Measurements from ENCODE around the gene CTIF.

DNA sequence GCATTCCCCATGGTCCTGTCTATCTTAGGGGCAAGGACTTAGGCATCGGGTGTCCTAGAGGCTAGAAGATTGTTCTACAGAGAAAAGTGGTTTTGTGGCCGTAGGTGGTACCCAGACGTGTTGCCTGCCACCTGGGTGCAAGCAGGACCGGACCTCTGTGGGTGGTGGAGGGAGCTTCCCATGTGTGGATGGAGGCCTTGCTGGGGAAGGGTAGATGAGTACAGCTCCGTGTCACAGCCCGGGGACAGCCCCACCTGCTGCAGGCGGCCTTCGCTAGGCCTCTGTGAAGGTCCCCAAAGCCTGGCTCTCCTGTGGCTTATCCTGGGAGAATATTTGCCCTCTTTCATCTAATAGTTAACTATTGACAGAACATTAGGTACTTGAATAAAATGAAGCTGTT is 25.3 kb downstream of the CTIF start:
- TF ChIP-seq, protein P1, sequence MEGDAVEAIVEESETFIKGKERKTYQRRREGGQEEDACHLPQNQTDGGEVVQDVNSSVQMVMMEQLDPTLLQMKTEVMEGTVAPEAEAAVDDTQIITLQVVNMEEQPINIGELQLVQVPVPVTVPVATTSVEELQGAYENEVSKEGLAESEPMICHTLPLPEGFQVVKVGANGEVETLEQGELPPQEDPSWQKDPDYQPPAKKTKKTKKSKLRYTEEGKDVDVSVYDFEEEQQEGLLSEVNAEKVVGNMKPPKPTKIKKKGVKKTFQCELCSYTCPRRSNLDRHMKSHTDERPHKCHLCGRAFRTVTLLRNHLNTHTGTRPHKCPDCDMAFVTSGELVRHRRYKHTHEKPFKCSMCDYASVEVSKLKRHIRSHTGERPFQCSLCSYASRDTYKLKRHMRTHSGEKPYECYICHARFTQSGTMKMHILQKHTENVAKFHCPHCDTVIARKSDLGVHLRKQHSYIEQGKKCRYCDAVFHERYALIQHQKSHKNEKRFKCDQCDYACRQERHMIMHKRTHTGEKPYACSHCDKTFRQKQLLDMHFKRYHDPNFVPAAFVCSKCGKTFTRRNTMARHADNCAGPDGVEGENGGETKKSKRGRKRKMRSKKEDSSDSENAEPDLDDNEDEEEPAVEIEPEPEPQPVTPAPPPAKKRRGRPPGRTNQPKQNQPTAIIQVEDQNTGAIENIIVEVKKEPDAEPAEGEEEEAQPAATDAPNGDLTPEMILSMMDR (IDR thresholded peaks at IDR 0.05) = no peak
- TF ChIP-seq ZFX (IDR thresholded peaks at IDR 0.05; ENCODE audit: borderline replicate concordance) = no peak

All from 22Rv1 (cell line).